ENCODE data around the gene IL20.
A peak's percentile ranks its signal among the peaks of the same experiment; 100 is the strongest.
"Not testable (repeated sequence)": the region's sequence is repeated elsewhere in the genome, so short reads cannot be mapped to it uniquely, and the experiment has no call there.

IL20 gene

GRCh38 chr1:206843626-206844025, 21.8 kb upstream of the IL20 start:
- no peak for DNase-seq

- no peak for DNase-seq
Observed at GRCh38 chr1:206846487-206846886, 18.9 kb upstream of the IL20 start.

GRCh38 chr1:206847337-206847834, 18.0 kb upstream of the IL20 start:
- no peak for DNase-seq

- no peak for DNase-seq
Observed at GRCh38 chr1:206847946-206848345, 17.5 kb upstream of the IL20 start.

GRCh38 chr1:206850401-206850800, 15.0 kb upstream of the IL20 start:
- DNase-seq = no peak

DNA sequence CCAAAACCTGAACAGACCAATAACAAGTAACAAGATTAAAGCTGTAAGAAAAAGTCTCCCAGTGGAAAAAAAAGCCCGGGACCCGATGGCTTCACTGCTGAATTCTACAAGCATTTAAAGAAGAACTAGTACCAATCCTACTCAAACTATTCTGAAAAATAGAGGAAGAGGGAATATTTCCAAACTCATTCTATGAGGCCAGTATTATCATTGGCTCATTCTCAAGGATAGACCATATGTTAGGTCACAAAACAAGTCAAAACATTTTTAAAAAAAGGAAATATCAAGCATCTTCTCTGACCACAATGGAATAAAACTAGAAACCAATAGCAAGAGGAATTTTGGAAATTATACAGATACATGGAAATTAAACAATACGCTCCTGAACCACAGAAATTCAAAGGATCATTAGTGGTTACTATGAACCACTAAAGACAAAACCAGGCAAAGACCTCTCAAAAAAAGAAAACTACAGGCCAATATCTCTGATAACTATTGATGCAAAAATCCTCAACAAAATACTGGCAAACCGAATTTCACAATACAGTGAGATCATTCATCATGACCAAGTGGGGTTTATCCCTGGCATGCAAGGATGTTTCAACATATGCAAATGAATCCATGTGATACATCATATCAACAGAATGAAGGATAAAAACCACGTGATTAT, 13.9 kb upstream of the IL20 start:
- DNase-seq = no peak

DNA sequence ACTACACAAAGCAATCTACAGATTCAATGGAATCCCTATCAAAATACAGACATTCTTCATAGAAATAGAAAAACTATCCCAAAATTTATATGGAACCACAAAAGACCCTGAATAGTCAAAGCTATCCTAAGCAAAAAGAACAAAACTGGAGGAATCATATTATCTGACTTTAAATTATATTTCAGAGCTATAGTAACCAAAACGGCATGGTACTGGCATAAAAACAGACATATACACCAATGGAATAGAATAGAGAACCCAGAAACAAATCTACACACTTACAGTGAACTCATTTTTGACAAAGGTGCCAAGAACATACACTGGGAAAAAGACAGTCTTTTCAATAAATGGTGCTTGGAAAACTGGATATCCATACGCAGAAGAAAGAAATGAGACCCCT, 12.8 kb upstream of the IL20 start:
- not testable (repeated sequence) for DNase-seq

DNA sequence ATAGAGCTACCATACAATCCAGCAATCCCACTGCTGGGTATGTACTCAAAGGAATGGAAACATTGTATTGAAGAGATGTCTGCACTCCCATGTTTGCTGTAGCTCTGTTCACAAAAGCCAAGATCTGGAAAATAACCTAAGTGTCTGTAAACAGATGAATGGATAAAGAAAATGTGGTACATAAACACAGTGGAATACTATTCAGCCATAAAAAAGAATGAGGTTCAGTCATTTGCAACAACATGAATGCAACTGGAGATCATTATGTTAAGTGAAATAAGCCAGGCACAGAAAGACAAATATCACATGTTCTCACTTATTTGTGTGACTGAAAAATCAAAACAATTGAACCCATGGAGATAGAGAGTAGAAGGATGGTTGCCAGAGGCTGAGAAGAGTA, 11.7 kb upstream of the IL20 start:
- DNase-seq = not testable (repeated sequence)

- no peak for DNase-seq
Observed at GRCh38 chr1:206854401-206855129, 10.9 kb upstream of the IL20 start.

DNA sequence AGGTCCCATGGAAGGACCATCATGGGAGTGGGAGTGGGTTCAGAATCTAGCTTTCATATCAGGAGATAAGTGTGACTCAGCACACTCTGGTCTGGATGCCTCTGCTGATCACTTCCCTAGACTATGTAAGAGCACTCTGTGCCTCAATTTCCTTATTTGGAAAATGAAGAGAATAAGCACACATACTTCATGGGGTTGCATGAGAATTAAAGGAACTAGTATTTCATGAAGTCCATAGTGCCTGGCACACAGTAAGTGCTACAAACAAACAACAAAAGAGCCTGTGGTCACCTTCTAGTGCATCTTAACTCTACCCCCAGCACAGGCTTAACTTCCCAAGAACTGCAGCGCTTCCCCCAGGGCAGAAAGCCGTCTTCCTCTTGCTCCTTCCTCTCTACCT, 9.6 kb upstream of the IL20 start:
- DNase-seq = no peak

DNA sequence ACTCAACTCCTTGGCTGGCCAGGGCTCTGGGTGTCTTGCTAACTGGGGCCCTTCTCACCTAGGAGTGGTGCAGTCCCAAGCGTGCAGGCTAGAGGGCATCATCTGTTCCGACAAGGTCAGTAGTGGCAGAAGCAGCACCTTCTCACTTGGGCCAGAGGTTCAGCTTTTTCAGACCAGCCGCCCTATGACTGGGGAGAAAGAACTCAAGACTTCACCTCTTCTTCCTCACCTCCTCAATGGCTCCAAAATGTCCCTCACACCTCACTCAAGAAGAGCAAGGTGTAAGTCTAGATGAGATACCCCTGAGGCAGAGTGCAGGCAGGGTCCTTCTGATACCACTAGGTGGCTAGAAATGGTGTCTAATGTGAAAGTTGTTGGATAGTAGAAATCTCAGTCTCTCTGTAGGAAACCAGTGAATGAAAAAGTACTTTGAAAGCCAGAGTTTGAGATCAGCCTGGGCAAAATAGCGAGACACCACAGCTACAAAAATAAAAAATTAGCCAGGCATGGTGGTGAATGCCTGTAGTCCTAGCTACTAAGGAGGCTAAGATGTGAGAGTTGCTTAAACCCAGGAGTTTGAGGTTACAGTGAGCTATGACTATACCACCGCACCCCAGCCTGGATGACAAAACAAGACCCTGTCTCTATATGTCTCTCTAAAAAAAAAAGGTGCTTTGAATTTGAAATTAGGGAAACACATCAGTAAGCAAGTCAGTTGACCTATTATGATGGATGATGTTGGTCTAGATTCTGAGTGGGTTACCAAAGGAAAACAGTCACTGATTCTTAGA, 8.6 kb upstream of the IL20 start:
- peak; percentile 1 to 11 for DNase-seq

DNA sequence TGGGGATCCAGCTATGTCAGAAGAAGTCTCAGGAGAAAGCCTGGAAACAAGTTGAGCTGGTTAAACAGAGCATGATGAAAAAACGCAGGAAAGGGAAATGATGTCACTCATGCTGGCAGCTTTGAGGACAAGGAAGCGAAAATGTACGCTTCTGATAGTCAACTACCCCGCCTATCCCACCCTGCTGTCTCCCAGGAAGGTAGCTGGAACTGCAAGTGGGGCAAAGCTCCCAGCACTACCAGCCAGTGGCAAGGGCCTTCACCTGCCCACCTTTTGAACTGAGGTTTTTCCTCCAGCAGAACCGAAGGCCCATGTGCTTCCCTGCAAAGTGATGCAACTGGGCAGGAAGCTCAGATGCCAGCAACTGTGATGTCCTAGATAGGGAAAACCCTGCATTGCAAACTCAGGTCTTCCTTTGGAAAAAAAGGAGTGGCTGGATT, 6.3 kb upstream of the IL20 start:
- peak in 1 of 2 donors; percentile 7 for DNase-seq

GRCh38 chr1:206860165-206860564, 5.3 kb upstream of the IL20 start:
- no peak for DNase-seq

DNA sequence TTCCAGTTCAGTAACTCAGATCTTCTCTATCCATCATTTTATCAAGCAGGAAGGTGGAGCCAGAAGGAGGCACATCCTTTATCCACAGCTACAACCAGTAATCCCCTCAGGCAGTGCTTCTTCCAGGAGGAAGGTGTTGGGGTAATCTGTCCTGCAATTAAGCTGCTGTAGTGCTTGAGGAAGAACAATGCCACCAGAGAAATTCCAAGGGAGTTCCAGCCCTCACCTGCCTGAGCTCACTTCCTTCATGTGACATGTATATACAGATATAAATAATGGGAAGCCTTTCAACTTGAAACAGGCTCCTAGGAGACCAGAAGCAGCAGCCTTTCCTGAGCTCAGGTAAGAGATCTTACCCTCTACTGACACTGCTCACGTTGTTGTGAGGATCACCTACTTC, 2.2 kb upstream of the IL20 start:
- no peak for DNase-seq

- DNase-seq = no peak
Observed at GRCh38 chr1:206866062-206866461, 639 bp downstream of the IL20 start.

DNA sequence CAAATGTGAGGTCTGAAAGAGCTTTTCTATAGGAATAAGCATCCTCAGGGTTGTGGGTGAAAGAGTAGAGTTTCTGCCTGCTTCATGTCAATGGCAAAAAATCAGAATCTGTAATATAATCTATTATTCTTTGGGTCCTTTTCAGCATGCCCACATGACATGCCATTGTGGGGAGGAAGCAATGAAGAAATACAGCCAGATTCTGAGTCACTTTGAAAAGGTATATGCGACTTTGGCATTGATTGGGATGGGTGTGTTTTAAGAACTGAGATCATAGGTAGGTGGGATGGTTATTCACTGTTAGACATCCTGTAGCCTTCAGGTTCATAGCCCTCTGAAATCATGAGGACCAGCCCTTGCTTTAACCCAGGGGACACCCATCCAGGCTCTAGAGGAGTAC, 1.8 kb downstream of the IL20 start:
- DNase-seq = no peak

DNA sequence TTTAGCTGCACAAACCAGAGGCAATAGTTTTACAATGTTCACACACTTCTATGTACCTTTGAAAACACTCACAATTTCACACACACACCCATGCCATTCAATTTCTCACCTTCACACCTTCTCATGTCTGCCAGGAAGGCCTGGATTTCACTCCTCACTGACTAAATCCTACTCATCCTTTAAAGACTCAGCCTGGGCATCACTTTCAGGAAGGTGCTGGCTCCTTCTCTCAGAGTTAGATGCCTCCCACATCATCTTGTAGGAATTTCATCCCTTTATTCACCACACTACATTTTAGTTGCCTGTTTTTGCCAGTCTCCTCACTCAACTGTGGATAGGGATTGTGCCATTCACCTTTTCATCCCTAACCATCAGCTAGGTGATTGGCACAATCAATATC, 2.3 kb downstream of the IL20 start:
- DNase-seq = no peak

DNA sequence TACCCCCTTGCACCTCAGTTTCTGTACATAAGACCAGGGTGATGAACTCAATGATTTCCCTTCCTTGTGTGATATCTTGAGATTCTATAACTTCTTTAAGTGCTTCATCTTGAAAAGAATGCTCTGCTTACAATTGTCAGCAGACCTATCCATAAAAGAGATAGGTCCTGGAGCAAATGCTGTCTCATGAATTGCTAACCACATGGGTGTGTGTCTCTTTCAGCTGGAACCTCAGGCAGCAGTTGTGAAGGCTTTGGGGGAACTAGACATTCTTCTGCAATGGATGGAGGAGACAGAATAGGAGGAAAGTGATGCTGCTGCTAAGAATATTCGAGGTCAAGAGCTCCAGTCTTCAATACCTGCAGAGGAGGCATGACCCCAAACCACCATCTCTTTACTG, 2.8 kb downstream of the IL20 start:
- DNase-seq = no peak

DNA sequence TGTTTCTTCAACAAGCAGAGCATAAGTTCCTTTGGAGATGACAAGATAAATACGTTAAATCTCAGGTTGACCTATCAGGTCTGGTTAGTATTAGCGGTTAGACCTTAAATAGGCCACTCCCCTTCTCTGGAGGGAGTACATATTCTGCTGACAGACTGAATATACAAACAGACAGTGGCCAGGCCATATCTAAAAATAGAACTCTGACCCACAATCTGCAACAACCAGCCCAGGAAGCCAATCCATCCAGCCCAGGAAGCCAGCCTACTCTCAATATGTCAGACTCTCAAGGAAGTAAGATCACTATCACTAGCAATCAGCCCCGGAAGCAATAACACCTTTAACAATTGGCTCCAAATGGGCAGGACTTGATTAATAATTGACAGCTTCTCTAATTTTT, 6.7 kb downstream of the IL20 start:
- DNase-seq = no peak

DNA sequence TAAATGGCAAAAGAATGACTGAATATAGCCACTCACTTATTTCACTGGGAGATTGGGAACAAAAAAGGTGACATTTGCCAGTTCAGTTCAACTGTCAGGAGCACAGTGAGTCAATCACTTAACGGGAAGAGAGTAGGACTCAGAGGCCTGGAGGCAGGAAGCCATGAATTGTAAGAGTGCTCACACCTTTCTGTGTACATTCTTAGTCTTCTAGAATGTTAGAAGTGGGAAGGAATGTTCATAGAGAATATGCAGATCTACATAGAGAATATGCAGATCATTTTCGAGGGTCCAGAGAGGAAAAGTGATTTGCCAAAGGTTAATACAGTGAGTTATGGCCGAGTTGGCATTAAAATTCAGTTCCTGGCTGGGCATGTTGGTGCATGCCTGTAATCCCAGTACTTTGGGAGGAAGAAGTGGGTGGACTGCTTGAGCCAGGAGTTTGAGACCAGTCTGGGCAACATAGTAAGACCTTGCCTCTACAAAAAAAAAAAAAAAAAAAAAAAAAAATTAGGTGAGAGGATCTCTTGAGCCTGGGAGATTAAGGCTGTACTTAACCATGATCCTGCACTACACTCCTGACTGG, 8.3 kb downstream of the IL20 start:
- DNase-seq = no peak

DNA sequence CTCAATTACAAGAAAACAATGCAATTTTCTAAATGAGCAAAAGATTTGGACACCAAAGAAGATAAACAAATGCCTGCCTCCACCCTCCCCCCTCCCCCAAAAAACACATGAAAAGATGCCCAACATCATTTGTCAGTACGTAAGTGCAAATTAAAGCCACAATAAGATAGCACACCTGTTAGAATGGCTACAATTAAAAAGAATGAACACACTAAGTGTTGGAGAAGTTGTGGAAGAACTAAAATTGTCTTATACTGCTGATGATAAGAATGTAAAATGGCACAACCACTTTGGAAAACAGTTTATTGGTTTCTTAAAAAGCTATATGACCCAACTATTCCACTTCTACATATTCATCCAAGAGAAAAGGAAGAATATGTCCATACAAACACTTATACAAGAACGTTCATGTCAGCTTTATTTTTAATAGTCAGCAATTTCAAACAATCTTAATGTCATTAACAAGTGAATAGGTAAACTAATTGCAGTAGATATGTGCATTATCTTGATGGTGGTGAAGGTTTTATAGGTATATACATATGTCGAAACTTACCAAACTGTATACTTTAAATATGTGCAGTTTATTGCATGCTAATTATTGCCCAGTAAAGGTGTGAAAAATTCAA, 10.4 kb downstream of the IL20 start:
- no peak for DNase-seq

DNA sequence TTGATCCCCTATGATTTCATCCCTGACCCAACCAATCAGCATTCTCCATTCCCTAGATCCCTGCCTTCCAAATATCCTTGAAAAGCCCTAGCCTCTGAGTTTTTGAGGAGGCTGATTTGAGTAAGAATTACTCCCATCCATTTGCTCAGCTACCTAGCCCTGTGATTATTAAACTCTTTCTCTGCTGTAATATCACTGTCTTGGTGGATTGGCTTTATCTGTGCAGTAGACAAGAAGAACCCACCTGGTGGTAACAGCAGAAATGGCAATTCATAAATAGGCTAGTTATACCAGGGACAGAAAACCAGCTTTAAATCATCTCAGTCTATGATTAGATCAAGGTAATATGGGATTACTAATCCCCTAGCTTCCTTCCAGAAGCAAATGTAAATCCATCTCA, 13.0 kb downstream of the IL20 start:
- DNase-seq = no peak

DNA sequence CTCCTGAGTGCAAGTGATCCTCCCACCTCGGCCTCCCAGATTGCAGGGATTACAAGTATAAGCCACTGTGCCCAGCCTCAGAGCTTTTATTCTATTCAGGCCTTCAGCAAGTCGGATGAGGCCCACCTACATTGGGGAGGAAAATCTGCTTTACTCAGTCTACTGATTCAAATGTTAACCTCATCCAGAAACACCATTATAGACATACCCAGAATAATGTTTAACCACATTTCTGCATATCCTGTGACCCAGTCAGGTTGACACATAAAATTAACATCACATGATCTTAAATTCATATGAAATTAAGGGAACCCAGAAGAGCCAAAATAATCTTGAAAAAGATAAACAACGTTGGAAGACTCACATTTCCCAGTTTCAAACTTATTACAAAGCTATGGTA, 14.9 kb downstream of the IL20 start:
- no peak for DNase-seq

Data from CD4-positive, alpha-beta T cell treated with Interleukin-1 beta for 1 hour (primary cell).